ENCODE results near the gene RNF14.

- TF ChIP-seq CTCF (IDR thresholded peaks at IDR 0.05), result no peak
- TF ChIP-seq POLR2A (IDR thresholded peaks at IDR 0.05), result no peak
Measured at GRCh38 chr5:142017832-142018427, 49.0 kb downstream of the RNF14 start.

Data from esophagus squamous epithelium (tissue), 4 donors.